AML-193 (cell line): ENCODE data around the gene CST6.
A peak's percentile ranks its signal among the peaks of the same experiment; 100 is the strongest.
"Not testable (repeated sequence)": the region's sequence is repeated elsewhere in the genome, so short reads cannot be mapped to it uniquely, and the experiment has no call there.

Experiments
- DNase-seq, 2 experiments: peaks; one replicate each; lab custom pipeline; 2025; lab: John Stamatoyannopoulos, UW

CST6 gene

GRCh38 chr11:66015454-66015881 is 3.7 kb downstream of the CST6 start:
- no peak for DNase-seq

- no peak for DNase-seq
Observed at GRCh38 chr11:66015936-66016792, 4.4 kb downstream of the CST6 start.

GRCh38 chr11:66016793-66017177 is 5.0 kb downstream of the CST6 start:
- DNase-seq = no peak

GRCh38 chr11:66017321-66017720 is 5.5 kb downstream of the CST6 start:
- DNase-seq = no peak

GRCh38 chr11:66020212-66020611 is 8.4 kb downstream of the CST6 start:
- no peak for DNase-seq

- DNase-seq = peak; percentile 77 to 81
Observed at GRCh38 chr11:66020618-66021357, 9.0 kb downstream of the CST6 start.

- peak; percentile 40 to 48 for DNase-seq
Observed at GRCh38 chr11:66022401-66023185, 10.8 kb downstream of the CST6 start.

- not testable (repeated sequence) for DNase-seq
Observed at GRCh38 chr11:66023186-66023440, 11.3 kb downstream of the CST6 start.

- no peak for DNase-seq
Observed at GRCh38 chr11:66026017-66026529, 14.3 kb downstream of the CST6 start, which contains the start of gene CATSPER1. CATSPER1 (minus strand) TSS chr11:66026479; CDS start chr11:66026379, 100 bp downstream.

- no peak for DNase-seq
Observed at GRCh38 chr11:66032957-66033735, 21.3 kb downstream of the CST6 start.

GRCh38 chr11:66035653-66036333 is 24.0 kb downstream of the CST6 start:
- DNase-seq = no peak

GRCh38 chr11:66036334-66036710 is 24.5 kb downstream of the CST6 start:
- no peak for DNase-seq

GRCh38 chr11:66037327-66037726 is 25.5 kb downstream of the CST6 start:
- no peak for DNase-seq

- DNase-seq = no peak
Observed at GRCh38 chr11:66039765-66040164, 28.0 kb downstream of the CST6 start.

- DNase-seq = no peak
Observed at GRCh38 chr11:66042227-66042995, 30.6 kb downstream of the CST6 start.

- no peak for DNase-seq
Observed at GRCh38 chr11:66042996-66043906, 31.4 kb downstream of the CST6 start.

GRCh38 chr11:66044757-66045156 is 32.9 kb downstream of the CST6 start:
- DNase-seq = no peak

- peak; percentile 46 to 70 for DNase-seq
Observed at GRCh38 chr11:66045177-66045639, 33.4 kb downstream of the CST6 start.

- DNase-seq = no peak
Observed at GRCh38 chr11:66046901-66047300, 35.1 kb downstream of the CST6 start.
